ENCODE measurements around the gene NFKBIL1. TPM values are rescaled to one million over a fixed set of nuclear protein-coding genes. Genes with fewer than 3 reads are reported as not detected.
A peak's percentile ranks its signal among the peaks of the same experiment; 100 is the strongest.

Gene NFKBIL1
- total and polyA plus RNA-seq, 9 of the 15 experiments (the other 6 are each of a cell fraction or from before 2014, with no cell fraction given), result 0.49 to 33.1 (median 7.6) TPM

DNA sequence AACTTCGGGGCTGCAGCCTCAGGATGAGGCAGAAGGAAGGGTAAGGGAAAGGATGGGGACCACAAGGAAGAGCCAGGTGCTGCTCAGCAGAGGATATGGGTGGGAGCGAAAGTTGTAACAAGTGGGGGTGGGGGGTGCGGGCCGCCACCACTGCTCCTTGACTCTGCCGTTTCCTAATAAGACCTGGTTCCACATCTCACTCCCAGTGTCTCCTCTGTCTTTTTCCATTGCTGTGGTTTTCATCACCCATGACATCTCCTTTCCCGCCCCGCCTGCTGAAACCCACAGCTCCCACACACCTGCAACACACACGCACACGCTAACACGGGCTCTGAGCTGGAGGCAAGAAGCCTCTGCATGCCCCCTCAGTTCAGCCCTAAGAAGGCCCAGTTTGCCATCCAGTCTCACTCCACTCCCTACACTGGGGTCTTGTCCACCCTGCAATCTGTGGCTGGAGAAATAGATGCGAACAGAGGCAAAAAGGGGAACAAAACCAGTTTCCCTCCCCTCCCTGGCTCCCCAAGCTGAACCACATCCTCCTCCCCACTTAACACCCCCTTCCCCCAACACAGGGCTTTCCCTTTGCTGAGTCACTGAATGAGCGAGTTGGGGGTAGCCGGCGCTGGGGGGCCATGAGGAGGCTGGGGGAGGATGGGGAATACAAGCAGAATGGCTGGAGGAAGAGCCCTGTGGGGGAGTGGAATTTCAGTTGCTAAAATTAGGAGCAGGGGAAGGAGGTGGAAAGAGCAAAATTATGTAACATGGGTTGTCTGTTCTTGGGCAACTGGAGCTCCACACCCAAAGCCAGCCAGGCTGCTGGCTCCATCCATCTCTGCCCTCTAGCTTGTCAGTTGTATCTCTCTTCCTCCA is 11.5 kb downstream of the NFKBIL1 start (continued):
- TF ChIP-seq ZKSCAN8 (CRISPR knock-in tag; IDR thresholded peaks at IDR 0.05) (no peak), MEF2D (tag; conservative IDR thresholded peaks at IDR 0.05; ENCODE audit: low read depth) (peak; percentile 96), POLR3A (IDR thresholded peaks at IDR 0.05; ENCODE audit: borderline replicate concordance, extremely low read depth, insufficient read depth, insufficient read length) (no peak), HLTF (IDR thresholded peaks at IDR 0.05) (no peak), SP1 (CRISPR knock-in tag; IDR thresholded peaks at IDR 0.05) (no peak), JUNB (CRISPR knock-in tag; conservative IDR thresholded peaks at IDR 0.05) (no peak), ZKSCAN3 (CRISPR knock-in tag; IDR thresholded peaks at IDR 0.05) (no peak), THRAP3 (IDR thresholded peaks at IDR 0.05; ENCODE audit: borderline replicate concordance) (no peak), PYGO2 (tag; IDR thresholded peaks at IDR 0.05) (no peak), U2AF2 (optimal IDR thresholded peaks at IDR 0.05; ENCODE audit: low read depth, low read length) (no peak), ZNF311 (CRISPR knock-in tag; IDR thresholded peaks at IDR 0.05) (no peak)
- TF ChIP-seq, protein P1, sequence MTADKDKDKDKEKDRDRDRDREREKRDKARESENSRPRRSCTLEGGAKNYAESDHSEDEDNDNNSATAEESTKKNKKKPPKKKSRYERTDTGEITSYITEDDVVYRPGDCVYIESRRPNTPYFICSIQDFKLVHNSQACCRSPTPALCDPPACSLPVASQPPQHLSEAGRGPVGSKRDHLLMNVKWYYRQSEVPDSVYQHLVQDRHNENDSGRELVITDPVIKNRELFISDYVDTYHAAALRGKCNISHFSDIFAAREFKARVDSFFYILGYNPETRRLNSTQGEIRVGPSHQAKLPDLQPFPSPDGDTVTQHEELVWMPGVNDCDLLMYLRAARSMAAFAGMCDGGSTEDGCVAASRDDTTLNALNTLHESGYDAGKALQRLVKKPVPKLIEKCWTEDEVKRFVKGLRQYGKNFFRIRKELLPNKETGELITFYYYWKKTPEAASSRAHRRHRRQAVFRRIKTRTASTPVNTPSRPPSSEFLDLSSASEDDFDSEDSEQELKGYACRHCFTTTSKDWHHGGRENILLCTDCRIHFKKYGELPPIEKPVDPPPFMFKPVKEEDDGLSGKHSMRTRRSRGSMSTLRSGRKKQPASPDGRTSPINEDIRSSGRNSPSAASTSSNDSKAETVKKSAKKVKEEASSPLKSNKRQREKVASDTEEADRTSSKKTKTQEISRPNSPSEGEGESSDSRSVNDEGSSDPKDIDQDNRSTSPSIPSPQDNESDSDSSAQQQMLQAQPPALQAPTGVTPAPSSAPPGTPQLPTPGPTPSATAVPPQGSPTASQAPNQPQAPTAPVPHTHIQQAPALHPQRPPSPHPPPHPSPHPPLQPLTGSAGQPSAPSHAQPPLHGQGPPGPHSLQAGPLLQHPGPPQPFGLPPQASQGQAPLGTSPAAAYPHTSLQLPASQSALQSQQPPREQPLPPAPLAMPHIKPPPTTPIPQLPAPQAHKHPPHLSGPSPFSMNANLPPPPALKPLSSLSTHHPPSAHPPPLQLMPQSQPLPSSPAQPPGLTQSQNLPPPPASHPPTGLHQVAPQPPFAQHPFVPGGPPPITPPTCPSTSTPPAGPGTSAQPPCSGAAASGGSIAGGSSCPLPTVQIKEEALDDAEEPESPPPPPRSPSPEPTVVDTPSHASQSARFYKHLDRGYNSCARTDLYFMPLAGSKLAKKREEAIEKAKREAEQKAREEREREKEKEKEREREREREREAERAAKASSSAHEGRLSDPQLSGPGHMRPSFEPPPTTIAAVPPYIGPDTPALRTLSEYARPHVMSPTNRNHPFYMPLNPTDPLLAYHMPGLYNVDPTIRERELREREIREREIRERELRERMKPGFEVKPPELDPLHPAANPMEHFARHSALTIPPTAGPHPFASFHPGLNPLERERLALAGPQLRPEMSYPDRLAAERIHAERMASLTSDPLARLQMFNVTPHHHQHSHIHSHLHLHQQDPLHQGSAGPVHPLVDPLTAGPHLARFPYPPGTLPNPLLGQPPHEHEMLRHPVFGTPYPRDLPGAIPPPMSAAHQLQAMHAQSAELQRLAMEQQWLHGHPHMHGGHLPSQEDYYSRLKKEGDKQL (CRISPR knock-in tag; IDR thresholded peaks at IDR 0.05; ENCODE audit: borderline replicate concordance), result no peak
- TF ChIP-seq, protein P2, sequence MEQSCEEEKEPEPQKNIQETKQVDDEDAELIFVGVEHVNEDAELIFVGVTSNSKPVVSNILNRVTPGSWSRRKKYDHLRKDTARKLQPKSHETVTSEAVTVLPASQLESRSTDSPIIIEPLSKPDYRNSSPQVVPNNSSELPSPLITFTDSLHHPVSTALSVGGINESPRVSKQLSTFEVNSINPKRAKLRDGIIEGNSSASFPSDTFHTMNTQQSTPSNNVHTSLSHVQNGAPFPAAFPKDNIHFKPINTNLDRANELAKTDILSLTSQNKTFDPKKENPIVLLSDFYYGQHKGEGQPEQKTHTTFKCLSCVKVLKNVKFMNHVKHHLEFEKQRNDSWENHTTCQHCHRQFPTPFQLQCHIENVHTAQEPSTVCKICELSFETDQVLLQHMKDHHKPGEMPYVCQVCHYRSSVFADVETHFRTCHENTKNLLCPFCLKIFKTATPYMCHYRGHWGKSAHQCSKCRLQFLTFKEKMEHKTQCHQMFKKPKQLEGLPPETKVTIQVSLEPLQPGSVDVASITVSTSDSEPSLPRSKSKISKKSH (CRISPR knock-in tag; IDR thresholded peaks at IDR 0.05), result no peak
- TF ChIP-seq, protein P3, sequence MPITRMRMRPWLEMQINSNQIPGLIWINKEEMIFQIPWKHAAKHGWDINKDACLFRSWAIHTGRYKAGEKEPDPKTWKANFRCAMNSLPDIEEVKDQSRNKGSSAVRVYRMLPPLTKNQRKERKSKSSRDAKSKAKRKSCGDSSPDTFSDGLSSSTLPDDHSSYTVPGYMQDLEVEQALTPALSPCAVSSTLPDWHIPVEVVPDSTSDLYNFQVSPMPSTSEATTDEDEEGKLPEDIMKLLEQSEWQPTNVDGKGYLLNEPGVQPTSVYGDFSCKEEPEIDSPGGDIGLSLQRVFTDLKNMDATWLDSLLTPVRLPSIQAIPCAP (CRISPR knock-in tag; IDR thresholded peaks at IDR 0.05; ENCODE audit: borderline replicate concordance), result no peak
- TF ChIP-seq, protein P4, sequence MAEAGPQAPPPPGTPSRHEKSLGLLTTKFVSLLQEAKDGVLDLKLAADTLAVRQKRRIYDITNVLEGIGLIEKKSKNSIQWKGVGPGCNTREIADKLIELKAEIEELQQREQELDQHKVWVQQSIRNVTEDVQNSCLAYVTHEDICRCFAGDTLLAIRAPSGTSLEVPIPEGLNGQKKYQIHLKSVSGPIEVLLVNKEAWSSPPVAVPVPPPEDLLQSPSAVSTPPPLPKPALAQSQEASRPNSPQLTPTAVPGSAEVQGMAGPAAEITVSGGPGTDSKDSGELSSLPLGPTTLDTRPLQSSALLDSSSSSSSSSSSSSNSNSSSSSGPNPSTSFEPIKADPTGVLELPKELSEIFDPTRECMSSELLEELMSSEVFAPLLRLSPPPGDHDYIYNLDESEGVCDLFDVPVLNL (CRISPR knock-in tag; IDR thresholded peaks at IDR 0.05; ENCODE audit: low read depth), result no peak
- TF ChIP-seq, protein P5, sequence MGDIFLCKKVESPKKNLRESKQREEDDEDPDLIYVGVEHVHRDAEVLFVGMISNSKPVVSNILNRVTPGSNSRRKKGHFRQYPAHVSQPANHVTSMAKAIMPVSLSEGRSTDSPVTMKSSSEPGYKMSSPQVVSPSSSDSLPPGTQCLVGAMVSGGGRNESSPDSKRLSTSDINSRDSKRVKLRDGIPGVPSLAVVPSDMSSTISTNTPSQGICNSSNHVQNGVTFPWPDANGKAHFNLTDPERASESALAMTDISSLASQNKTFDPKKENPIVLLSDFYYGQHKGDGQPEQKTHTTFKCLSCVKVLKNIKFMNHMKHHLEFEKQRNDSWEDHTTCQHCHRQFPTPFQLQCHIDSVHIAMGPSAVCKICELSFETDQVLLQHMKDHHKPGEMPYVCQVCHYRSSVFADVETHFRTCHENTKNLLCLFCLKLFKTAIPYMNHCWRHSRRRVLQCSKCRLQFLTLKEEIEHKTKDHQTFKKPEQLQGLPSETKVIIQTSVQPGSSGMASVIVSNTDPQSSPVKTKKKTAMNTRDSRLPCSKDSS (IDR thresholded peaks at IDR 0.05; ENCODE audit: low read depth, partially characterized antibody), result no peak
